ENCODE results near the gene TMEM218. TPM values are rescaled to one million over a fixed set of nuclear protein-coding genes. Genes with fewer than 3 reads are reported as not detected.

TMEM218 gene
- total and polyA plus RNA-seq, 12 donors, result 19.3 to 42.3 (median 25.8) TPM

DNA sequence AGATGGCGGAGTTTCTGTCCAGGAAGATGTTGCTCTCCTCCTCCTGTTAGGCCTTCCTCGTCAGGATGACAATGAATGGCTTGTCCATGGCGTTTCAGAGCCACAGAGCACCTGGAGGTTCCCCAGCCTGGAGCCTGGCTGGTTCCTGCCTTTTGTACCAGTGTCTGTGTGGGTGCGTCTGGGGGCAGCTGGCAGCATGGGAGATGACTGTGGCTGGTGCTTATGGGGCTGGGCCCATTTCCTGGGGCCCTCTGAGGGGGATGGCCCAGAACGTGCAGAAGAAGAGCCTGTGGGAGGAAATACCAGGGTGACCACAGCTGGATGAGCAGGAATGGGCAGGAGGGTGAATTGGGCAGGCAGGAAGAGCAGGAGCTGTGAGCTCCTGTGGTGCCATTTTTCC lies 41.6 kb downstream of the TMEM218 start:
- H3K9me3 ChIP-seq (replicated peaks in 1 of 3), result no peaks in the 10 kb centered on the region
- no peaks in the 10 kb centered on the region for H3K27me3 ChIP-seq
- 64 to 100% (median 66%) methylated on average over 1 to 5 of the region's 5 CpGs for WGBS, 4 donors
- no peak overlapping the region for H3K4me3 ChIP-seq
- H3K27ac ChIP-seq, result peak overlapping the region; percentile 78 to 97 (median 95)
- intact Hi-C loops (cut with DNase I), result no loop called here
- no peaks in the 10 kb centered on the region for H3K36me3 ChIP-seq (replicated peaks in 1 of 2)
- TF ChIP-seq POLR2A (IDR thresholded peaks at IDR 0.05), result no peak
- TF ChIP-seq, protein P1, sequence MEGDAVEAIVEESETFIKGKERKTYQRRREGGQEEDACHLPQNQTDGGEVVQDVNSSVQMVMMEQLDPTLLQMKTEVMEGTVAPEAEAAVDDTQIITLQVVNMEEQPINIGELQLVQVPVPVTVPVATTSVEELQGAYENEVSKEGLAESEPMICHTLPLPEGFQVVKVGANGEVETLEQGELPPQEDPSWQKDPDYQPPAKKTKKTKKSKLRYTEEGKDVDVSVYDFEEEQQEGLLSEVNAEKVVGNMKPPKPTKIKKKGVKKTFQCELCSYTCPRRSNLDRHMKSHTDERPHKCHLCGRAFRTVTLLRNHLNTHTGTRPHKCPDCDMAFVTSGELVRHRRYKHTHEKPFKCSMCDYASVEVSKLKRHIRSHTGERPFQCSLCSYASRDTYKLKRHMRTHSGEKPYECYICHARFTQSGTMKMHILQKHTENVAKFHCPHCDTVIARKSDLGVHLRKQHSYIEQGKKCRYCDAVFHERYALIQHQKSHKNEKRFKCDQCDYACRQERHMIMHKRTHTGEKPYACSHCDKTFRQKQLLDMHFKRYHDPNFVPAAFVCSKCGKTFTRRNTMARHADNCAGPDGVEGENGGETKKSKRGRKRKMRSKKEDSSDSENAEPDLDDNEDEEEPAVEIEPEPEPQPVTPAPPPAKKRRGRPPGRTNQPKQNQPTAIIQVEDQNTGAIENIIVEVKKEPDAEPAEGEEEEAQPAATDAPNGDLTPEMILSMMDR (IDR thresholded peaks at IDR 0.05), result no peak
- peak in 4 of 7 donors; percentile 28 to 51 (median 31) for DNase-seq
- peaks cover 41 to 92% of the 10 kb centered on the region in 2 donors for H3K4me1 ChIP-seq (replicated peaks in 1 of 2)

DNA sequence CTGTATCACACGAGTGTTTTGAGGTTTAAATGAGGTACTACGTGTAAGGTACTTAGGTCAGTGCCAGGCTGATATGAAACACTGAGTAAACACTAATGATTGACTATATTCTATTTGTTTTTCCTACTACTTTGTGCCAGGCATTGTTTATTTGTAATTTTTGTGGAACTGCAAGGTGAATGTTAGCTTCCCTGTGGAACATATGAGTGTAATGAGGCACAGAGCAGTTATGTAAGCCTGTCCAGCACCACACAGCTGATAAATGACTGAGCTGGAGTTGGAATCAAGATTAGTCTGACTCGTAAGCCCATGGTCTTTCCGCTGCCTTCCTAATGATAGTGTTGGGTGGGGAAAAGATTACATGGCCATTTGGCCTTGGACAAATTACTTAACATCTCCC lies 42.4 kb downstream of the TMEM218 start:
- intact Hi-C loops (cut with DNase I), result no loop called here
- peak in 6 of 7 donors; percentile 47 to 83 (median 78) for DNase-seq
- Histone ChIP-seq H3K4me1 (replicated peaks in 1 of 2) (peaks cover 43 to 84% of the 10 kb centered on the region in 2 donors), H3K27me3 (no peaks in the 10 kb centered on the region), H3K36me3 (replicated peaks in 1 of 2) (no peaks in the 10 kb centered on the region), H3K27ac (peak overlapping the region; percentile 78 to 97 (median 95)), H3K9me3 (replicated peaks in 1 of 3) (no peaks in the 10 kb centered on the region), H3K4me3 (no peak overlapping the region)
- TF ChIP-seq, protein P1 (IDR thresholded peaks at IDR 0.05), result no peak
- TF ChIP-seq POLR2A (IDR thresholded peaks at IDR 0.05), result peak in 1 of 2 donors; percentile 66
- WGBS, 4 donors, result 33 to 55% (median 51%) methylated on average over 4 of the region's 4 CpGs

DNA sequence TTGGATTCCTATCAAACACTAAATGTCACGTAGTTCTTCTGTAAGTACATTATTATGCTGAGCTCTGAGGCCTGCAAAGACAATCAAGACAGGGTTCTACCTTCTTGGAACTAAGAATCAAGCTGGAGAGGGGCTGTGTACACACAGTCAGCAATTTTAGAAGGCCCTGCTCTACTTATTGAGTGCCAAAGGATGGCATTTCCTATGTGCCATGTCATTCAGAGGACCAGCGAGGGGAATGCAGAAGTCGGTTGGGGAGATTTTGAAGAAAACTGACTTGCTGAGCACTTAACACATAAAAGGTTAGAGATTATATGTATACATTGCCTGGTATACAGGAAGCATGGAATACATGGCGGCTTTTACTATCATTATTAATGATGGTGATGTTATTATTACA lies 43.1 kb downstream of the TMEM218 start:
- peak in 1 of 7 donors; percentile 8 for DNase-seq
- 77 to 92% (median 86%) methylated on average over 4 of the region's 4 CpGs for WGBS, 4 donors
- H3K27ac ChIP-seq, result peak overlapping the region; percentile 78 to 97 (median 95)
- H3K4me1 ChIP-seq (replicated peaks in 1 of 2), result peaks cover 45 to 78% of the 10 kb centered on the region in 2 donors
- intact Hi-C loops (cut with DNase I), result no loop called here
- no peaks in the 10 kb centered on the region for H3K27me3 ChIP-seq
- no peak overlapping the region for H3K4me3 ChIP-seq
- H3K36me3 ChIP-seq (replicated peaks in 1 of 2), result no peaks in the 10 kb centered on the region
- H3K9me3 ChIP-seq (replicated peaks in 1 of 3), result no peaks in the 10 kb centered on the region
- no peak for TF ChIP-seq POLR2A (IDR thresholded peaks at IDR 0.05)
- TF ChIP-seq, protein P1 (IDR thresholded peaks at IDR 0.05), result no peak

DNA sequence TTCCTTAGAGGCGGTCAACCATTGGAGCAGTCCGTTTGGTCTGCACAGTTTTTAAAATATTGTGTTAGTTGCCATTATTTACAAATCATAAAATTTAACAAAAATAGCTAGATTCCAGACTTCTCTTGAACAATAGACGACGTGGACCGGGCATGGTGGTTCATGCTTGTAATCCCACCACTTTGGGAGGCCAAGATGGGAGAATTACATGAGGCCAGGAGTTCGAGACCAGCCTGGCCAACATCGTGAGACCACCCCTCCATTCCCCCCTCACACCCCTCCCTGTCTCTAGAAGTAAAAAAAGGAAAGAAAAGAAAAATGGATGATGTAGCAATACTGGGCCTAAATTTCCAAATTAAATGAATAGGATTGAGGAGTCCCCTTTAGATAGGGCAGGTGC lies 47.4 kb downstream of the TMEM218 start:
- 55 to 71% (median 67%) methylated on average over 6 to 7 of the region's 7 CpGs for WGBS, 4 donors
- Histone ChIP-seq H3K36me3 (replicated peaks in 1 of 2) (no peaks in the 10 kb centered on the region), H3K27me3 (no peaks in the 10 kb centered on the region), H3K4me1 (replicated peaks in 1 of 2) (peaks cover 13 to 37% of the 10 kb centered on the region in 2 donors), H3K4me3 (peak overlapping the region in 2 of 4 donors; percentile 60 to 64), H3K9me3 (replicated peaks in 1 of 3) (no peaks in the 10 kb centered on the region), H3K27ac (peak overlapping the region in 4 of 5 donors; percentile 76 to 95 (median 92))
- DNase-seq, result peak in 2 of 7 donors; percentile 14 to 50
- no peak for TF ChIP-seq POLR2A (IDR thresholded peaks at IDR 0.05)
- TF ChIP-seq, protein P1 (IDR thresholded peaks at IDR 0.05), result no peak
- intact Hi-C loops (cut with DNase I), result no loop called here

Data from adrenal gland (tissue), 12 donors.